ENCODE measurements around the gene TMEM164.
"Not testable (repeated sequence)": the region's sequence is repeated elsewhere in the genome, so short reads cannot be mapped to it uniquely, and the experiment has no call there.

TMEM164 gene

GRCh38 chrX:110132450-110133114 is 129.7 kb downstream of the TMEM164 start:
- no peak for DNase-seq (ENCODE audit: low read depth, low spot score)

GRCh38 chrX:110133735-110134370 is 130.9 kb downstream of the TMEM164 start:
- no peak for DNase-seq (ENCODE audit: low read depth, low spot score)

GRCh38 chrX:110135618-110136017 is 132.7 kb downstream of the TMEM164 start:
- DNase-seq (ENCODE audit: low read depth, low spot score) = no peak

DNA sequence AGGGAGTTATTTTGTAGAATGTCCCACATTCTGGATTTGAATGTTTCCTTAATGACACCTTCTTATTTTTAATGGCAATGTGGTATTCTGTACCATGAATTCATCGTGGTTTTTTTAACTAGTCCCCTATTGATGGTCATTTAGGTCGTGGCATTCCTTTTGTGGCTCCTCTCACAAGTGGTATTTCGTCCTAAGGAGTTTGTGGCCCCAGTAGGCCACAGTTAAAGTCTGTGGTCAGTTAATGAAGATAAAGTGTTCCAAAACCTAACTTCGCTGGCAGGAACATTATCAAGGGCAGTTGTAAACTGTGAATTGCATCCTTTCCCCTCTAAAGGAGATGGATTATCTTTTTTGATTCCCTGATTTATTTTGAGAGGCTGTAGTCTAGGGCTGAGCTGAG is 133.2 kb downstream of the TMEM164 start:
- no peak for DNase-seq (ENCODE audit: low read depth, low spot score)

- no peak for DNase-seq (ENCODE audit: low read depth, low spot score)
These were observed 135.6 kb downstream of the TMEM164 start for GRCh38 chrX:110138557-110138956.

DNA sequence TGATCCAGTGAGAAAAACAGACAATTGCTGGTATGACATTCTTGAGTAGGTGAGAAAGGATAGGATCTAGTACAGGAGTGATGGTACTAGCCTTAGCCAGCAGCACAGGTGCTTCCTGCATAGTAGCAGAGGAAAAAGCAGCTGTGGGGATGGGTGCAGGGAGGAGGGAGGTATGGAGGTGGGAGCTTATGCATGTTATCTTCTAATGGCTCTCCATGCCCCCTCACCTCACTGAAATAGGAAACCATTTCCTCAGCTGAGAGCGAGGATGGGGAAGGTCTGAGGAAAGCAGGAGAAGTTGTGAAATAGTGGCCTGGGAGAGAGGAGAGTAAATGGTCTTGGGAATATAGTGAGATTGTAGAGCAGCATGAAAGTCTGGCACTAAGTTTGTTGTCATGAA is 136.3 kb downstream of the TMEM164 start:
- no peak for DNase-seq (ENCODE audit: low read depth, low spot score)

DNA sequence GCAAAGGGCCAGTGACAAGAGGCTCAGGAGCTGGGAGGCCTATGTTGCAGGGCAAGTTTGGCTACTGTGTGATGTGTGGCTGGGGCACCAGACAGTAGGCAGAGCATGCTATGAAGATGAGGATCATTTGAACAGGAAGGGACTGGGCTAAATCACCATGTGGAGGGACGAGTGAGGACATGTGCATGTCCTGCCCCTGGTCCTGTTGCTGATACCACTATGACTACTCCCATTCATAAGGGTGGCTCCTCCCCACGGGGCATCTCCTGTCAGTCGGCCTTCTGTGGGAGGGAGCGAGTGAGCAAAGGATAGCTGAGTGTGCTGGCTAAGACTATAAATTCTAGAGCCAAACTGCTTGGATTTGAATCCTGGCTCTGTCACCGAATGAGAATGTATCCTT is 139.2 kb downstream of the TMEM164 start:
- no peak for DNase-seq (ENCODE audit: low read depth, low spot score)

- DNase-seq (ENCODE audit: low read depth, low spot score) = no peak
These were observed 140.7 kb downstream of the TMEM164 start for GRCh38 chrX:110143454-110144210.

- no peak for DNase-seq (ENCODE audit: low read depth, low spot score)
These were observed 142.4 kb downstream of the TMEM164 start for GRCh38 chrX:110145311-110145710.

DNA sequence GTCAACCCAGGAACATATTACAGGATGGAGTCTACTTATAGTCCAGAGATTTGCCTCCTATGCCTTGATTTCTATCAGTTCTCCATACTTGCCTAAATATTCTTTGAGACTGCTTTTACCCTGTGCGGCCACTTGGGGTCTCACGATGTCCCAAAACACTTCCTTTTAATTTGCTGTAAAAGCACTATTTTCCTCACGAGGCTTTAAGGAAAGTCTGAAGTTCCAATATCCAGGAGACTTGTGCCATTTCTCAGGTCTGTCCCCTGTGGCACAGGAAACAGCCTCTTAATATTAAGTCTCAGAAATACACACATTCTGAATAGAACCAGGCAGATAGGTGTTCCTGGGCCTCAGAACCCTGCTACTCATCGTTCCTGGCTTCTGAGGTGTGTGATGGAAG is 142.9 kb downstream of the TMEM164 start:
- DNase-seq (ENCODE audit: low read depth, low spot score) = no peak

DNA sequence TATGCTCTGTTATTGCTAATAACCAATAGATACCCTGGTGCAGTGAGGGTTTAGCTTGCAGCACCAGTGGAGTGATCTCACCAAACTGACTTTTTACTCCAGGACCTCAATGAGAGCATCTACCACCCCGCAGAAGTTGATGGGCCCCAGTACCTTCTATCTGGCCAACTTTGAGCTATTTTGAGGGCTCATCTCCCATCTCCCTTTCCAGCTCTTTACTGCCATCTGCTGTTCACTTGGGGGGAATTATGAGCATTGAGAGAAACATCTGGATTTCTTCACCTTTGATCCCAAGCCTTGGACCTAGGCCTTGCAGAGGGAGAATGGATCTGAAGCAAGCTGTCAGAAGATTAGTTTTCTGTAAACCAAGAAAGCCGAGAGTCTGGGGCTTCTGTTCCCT is 143.6 kb downstream of the TMEM164 start:
- DNase-seq (ENCODE audit: low read depth, low spot score) = no peak

DNA sequence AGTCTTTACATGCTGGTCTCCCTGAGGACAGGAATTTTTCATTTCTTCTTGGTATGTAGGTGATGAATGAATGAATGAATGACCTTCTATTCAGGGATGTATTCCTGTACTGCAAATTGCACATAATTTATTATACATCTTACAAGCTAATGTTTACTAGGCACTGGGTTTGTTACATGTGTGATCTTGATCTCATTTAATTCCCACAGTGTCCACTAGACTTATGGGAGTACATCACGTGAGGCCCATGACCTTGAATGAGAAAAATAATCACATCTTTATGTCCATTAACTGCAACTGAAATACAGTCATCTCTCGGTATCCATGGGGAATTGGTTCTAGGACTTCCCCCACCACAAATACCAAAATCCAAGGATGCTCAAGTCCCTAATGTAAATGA is 150.3 kb downstream of the TMEM164 start:
- DNase-seq (ENCODE audit: low read depth, low spot score) = no peak

GRCh38 chrX:110153896-110154295 is 151.0 kb downstream of the TMEM164 start:
- DNase-seq (ENCODE audit: low read depth, low spot score) = no peak

DNA sequence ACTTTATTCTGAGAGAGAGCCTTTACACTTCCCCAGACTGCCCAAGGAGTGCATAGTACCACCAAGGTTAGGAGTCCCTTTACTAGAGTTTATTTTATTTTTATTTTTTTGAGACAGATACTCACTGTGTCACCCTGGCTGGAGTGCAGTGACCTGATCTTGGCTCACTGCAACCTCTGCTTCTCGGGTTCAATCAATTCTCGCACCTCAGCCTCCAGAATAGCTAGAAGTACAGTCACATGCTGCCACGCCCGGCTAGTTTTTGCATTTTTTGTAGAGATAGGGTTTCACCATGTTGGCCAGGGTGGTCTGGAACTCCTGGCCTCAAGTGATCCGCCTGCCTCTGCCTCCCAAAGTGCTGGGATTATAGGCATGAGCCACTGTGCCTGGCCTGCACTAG is 151.4 kb downstream of the TMEM164 start:
- DNase-seq (ENCODE audit: low read depth, low spot score) = not testable (repeated sequence)

DNA sequence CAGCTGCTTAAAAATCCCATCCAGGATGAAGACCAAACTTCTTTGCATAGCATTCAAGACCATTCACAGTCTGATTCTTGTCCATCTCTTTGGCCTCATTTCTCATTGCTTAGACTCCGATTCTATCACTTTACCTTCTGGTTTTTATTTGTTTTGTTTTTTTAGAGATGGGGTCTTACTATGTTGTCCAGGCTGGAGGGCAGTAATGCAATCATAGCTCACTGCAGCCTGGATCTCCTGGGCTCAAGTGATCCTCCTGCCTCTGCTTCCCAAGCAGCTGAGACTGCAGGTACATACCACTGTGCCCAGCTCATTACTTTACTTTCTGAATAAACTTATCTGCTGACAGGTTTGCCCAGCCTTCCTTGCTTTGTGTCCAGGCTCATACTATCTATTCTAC is 152.8 kb downstream of the TMEM164 start:
- no peak for DNase-seq (ENCODE audit: low read depth, low spot score)

- DNase-seq (ENCODE audit: low read depth, low spot score) = no peak
These were observed 153.3 kb downstream of the TMEM164 start for GRCh38 chrX:110156167-110156754.

GRCh38 chrX:110157444-110157843 is 154.5 kb downstream of the TMEM164 start:
- DNase-seq (ENCODE audit: low read depth, low spot score) = no peak

DNA sequence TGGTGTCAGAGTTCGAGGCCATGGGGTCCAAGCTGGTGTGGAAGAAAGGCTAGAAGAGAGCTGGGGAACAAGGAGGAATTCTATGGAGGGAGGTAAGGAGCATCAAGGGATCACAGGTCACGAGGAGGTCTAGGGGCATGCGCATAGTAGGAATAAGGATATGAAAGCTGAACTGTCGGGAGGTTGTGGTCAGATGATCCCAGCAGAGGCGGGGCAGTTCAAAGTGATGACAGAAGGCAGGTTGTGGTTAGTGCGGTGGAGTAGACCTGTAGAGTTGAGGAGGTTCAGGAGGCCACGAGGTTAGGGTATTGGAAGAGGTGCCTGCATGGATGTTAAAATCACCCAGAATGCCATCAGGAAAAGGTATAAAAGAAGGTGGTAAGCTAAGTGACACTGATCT is 156.3 kb downstream of the TMEM164 start:
- DNase-seq (ENCODE audit: low read depth, low spot score) = no peak

- no peak for DNase-seq (ENCODE audit: low read depth, low spot score)
These were observed 157.0 kb downstream of the TMEM164 start for GRCh38 chrX:110159865-110160264.

DNA sequence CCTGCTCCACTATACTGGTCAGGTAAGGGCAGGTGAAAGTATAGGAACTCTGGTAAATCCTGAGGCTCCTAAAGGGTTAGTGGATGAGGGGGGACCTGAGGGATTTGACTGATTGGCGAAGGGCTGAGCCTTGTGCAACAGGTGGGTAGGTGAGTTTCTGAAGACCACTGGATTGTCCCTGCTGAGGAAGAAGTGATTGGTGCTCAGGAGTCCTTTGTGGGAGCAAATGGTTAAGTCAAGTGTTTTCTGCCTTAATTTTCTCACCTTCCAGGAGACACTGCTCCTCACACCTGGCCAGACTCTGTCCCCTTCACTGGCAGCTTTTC is 158.4 kb downstream of the TMEM164 start:
- DNase-seq (ENCODE audit: low read depth, low spot score) = no peak

DNA sequence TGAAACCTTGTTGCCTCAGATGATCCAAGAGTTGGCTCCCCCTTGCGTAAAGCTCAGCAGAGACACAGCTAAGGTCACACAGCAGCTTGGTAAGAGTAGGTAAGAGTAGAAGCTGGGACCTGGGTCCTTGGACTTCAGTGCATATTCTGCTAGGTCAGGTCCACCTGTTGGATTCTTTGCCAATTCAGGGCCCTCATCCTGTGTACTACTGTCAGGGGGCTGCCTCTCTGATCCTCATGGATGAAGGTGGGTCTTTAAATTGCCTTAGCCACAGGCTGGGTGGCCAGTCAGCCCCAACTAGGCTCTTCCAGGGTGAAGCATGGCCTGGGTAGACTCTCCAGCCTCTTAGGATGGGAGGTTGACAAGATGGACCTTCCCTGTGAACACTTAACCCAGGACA is 159.2 kb downstream of the TMEM164 start:
- DNase-seq (ENCODE audit: low read depth, low spot score) = no peak

DNA sequence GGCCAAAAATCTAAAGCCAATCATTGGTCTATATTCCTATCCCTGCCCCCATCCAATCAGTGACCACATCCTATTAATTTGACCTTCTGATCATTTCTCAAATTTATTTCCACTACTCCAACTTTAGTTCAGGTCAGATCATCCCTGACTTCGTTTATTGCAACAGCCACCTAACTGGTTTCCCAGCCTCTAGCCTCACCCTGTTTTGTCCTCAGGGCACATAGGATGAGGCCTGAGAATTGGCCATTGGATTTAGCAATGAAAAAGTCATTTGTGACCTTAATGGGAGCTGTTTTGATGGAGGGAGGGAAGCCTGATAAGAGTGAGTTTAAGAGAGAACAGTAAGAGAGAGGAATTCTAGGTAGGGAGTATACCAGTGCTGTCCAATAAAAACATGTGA is 160.0 kb downstream of the TMEM164 start:
- DNase-seq (ENCODE audit: low read depth, low spot score) = no peak

DNA sequence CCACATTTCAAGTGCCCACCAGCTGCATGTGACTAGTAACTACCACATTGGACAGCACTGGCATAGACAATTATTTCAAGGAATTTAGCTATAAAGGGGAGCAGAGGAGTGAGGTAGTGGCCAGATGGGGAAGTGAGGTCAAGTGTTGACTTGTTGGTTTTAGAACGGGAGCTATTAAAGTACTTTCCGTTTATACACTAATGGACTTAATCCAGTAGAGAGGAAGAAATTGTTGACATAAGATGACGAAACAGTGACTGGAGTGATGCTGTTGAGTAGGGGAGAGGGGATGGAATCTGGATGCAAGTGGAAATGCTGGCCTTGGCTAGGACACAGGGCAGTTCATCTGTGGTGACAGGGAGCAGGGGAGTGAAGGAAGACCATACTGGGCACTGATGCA is 160.6 kb downstream of the TMEM164 start:
- no peak for DNase-seq (ENCODE audit: low read depth, low spot score)
